ENCODE data around the gene SLC39A2. TPM values are rescaled to one million over a fixed set of nuclear protein-coding genes. Genes with fewer than 3 reads are reported as not detected.
"Not testable (repeated sequence)": the region's sequence is repeated elsewhere in the genome, so short reads cannot be mapped to it uniquely, and the experiment has no call there.

The SLC39A2 gene
- total RNA-seq (under 1 TPM in 1 of 2 experiments, not detected in 1; 0.16 TPM), polyA plus RNA-seq (not detected)

DNA sequence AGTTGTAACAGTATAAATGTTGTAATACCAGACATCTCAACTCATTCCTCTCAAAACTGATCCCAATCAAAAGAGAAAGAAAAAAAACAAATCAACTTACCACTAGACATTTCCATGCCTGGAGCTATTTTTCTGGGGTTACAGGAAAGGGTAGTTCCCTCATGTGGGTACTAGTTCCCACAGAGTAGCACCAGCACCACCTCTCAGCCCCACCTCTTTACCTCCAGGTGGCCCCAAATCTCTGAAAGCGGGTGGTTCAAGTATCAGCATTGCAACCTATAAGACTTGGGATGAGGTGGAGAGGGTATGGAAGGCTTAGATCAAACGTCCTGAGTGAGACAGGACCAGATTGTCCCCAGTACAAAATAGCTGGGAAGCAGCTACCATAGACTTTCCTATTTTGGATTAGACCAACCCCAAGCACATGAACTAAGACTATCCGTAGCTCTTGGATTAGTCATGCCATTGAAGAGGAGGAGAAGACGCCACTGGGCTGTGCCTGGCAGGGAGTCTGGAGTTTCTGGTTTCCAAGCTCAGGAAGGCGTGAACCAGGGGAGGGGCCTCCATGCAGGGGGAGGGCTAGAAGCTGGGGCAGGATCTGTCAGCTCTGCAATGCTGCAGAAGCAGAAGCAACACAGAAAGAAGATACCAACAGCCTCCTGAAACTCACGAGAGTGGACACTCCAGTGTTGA, at the start of gene SLC39A2:
TSS of gene SLC39A2 (plus strand) at position 620 of the 693 bp plus-strand sequence. CDS start 154 bp downstream, outside the sequence.
- peaks cover 0 to 2% of the 10 kb centered on the region in 2 donors for H3K27me3 Mint-ChIP-seq
- H3K9me3 Mint-ChIP-seq = no peaks in the 10 kb centered on the region
- no peak for DNase-seq
- Histone ChIP-seq H3K4me3 (ENCODE audit: low read length) (no peak within 1 kb of the TSS), H3K27me3 (ENCODE audit: insufficient read depth, low read length, poor library complexity, severe bottlenecking) (no peaks in the 10 kb centered on the region), H3K9me3 (ENCODE audit: low read length) (no peaks in the 10 kb centered on the region), H3K4me1 (ENCODE audit: insufficient read depth, low read length) (peaks cover 7% of the 10 kb centered on the region), H3K36me3 (ENCODE audit: insufficient read depth, low read length) (peaks cover 27% of the 10 kb centered on the region), H3K27ac (ENCODE audit: low read depth, low read length) (no peak within 1 kb of the TSS)
- H3K36me3 Mint-ChIP-seq = peaks cover 4 to 39% (median 27%) of the 10 kb centered on the region in 3 donors
- H3K4me3 Mint-ChIP-seq = no peak within 1 kb of the TSS
- ChIA-PET CTCF (interaction anchor here (1.1 to 3.5 kb wide), 3 partner anchors 9 to 27 kb away, joined by 5 to 17 read pairs (median 15); no protein-coding TSS in a partner anchor), POLR2A (no interaction called here)
- H3K4me1 Mint-ChIP-seq = peaks cover 0 to 1% (median 0%) of the 10 kb centered on the region in 3 donors
- H3K27ac Mint-ChIP-seq = peak within 1 kb of the TSS in 4 of 8 donors; percentile 24 to 85 (median 30)

DNA sequence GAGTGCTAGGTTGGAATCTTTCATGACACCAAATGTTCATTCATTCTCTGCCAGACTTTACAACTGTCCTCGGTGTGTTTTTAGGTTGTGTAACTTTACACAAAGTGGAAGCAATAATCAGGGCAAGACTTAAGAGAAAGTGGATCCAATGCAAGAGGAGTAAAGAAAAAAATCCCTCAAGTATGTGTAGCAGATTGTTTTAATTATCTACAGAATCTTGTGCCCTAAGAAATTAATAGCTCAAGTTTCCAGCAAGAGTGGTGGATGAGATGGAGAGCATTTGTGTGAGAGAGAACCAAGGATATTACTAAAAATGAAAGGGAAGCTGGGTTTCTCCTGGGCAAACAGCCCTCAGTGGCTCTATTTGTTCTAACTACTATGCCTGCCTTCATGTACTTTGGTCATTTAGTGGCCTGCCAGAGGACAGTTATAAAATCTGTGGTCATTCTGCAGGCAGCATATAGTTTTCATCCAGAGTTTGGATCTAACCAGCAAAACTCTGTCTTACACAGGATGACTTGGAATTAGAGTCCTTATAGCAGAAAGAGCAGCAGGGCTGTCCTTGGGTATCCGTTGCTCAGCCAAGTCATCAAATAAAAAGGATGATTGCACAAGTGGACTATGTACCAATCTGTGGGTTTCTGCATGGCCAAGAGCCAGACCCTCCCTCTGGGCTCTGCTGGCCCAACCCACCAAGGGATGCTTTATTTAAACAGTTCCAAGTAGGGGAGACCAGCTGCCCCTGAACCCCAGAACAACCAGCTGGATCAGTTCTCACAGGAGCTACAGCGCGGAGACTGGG, 44.2 kb upstream of the SLC39A2 start, which contains the start of gene RNASE2:
TSS of gene RNASE2 (plus strand) at position 752 of the 802 bp plus-strand sequence. CDS start 285 bp downstream, outside the sequence.
- H3K4me1 ChIP-seq (ENCODE audit: insufficient read depth, low read length); H3K27ac Mint-ChIP-seq; H3K27ac ChIP-seq (ENCODE audit: low read depth, low read length); H3K9me3 Mint-ChIP-seq; H3K36me3 ChIP-seq (ENCODE audit: insufficient read depth, low read length); CTCF ChIA-PET; H3K9me3 ChIP-seq (ENCODE audit: low read length); POLR2A ChIA-PET; H3K27me3 ChIP-seq (ENCODE audit: insufficient read depth, low read length, poor library complexity, severe bottlenecking); H3K36me3 Mint-ChIP-seq; DNase-seq; H3K4me3 ChIP-seq (ENCODE audit: low read length); H3K4me3 Mint-ChIP-seq: not testable (repeated sequence)
- Mint-ChIP-seq H3K4me1 (peaks cover 0 to 13% (median 7%) of the 10 kb centered on the region in 3 donors), H3K27me3 (peaks cover 17 to 61% of the 10 kb centered on the region in 2 donors)

GRCh38 chr14:20955538-20955873, 43.6 kb upstream of the SLC39A2 start:
- H3K4me3 ChIP-seq (ENCODE audit: low read length); H3K4me3 Mint-ChIP-seq; DNase-seq; H3K9me3 ChIP-seq (ENCODE audit: low read length); H3K27ac ChIP-seq (ENCODE audit: low read depth, low read length); H3K9me3 Mint-ChIP-seq; H3K36me3 Mint-ChIP-seq; POLR2A ChIA-PET; H3K27me3 ChIP-seq (ENCODE audit: insufficient read depth, low read length, poor library complexity, severe bottlenecking); CTCF ChIA-PET; H3K4me1 ChIP-seq (ENCODE audit: insufficient read depth, low read length); H3K36me3 ChIP-seq (ENCODE audit: insufficient read depth, low read length); H3K27ac Mint-ChIP-seq: not testable (repeated sequence)
- Mint-ChIP-seq H3K4me1 (peaks cover under 1 to 15% (median 9%) of the 10 kb centered on the region in 3 donors), H3K27me3 (peaks cover 17 to 57% of the 10 kb centered on the region in 2 donors)

DNA sequence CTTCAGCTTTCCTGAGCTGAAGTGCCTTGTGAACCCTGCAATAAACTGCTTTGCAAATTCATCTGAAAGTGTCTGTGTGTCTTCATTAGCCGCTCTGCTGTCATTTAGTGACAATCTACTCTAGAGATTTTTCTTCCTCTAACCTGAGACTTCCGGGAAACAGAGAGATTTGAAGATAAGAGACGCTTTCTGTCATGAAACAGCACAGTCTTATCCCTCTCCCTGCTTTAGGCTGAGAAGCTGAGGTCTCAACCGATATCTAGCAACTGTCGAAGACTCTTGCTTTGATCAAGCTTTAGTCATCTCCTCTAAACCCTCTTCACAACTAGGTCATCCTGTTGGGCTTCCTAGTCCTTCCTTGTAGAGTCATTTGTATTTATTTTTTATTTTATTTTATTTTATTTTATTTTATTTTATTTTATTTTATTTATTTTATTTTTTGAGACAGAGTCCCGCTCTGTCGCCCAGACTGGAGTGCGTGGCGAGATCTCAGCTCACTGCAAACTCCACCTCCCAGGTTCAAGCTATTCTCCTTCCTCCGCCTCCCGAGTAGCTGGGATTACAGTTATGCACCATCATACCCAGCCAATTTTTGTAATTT, 42.6 kb upstream of the SLC39A2 start:
- Mint-ChIP-seq H3K36me3 (no peaks in the 10 kb centered on the region), H3K4me3 (no peak overlapping the region), H3K4me1 (peaks cover 7 to 25% (median 18%) of the 10 kb centered on the region in 3 donors), H3K27ac (no peak overlapping the region), H3K9me3 (no peaks in the 10 kb centered on the region), H3K27me3 (peaks cover 14 to 51% of the 10 kb centered on the region in 2 donors)
- POLR2A ChIA-PET = no interaction called here
- Histone ChIP-seq H3K9me3 (ENCODE audit: low read length) (no peaks in the 10 kb centered on the region), H3K36me3 (ENCODE audit: insufficient read depth, low read length) (no peaks in the 10 kb centered on the region), H3K27ac (ENCODE audit: low read depth, low read length) (no peak overlapping the region), H3K4me1 (ENCODE audit: insufficient read depth, low read length) (peaks cover 5% of the 10 kb centered on the region), H3K4me3 (ENCODE audit: low read length) (no peak overlapping the region), H3K27me3 (ENCODE audit: insufficient read depth, low read length, poor library complexity, severe bottlenecking) (no peaks in the 10 kb centered on the region)
- DNase-seq = peak in 1 of 5 donors; percentile 11
- CTCF ChIA-PET = interaction anchor here (1.6 kb wide), 1 partner anchor 14 kb away, joined by 6 read pairs; no protein-coding TSS in a partner anchor

DNA sequence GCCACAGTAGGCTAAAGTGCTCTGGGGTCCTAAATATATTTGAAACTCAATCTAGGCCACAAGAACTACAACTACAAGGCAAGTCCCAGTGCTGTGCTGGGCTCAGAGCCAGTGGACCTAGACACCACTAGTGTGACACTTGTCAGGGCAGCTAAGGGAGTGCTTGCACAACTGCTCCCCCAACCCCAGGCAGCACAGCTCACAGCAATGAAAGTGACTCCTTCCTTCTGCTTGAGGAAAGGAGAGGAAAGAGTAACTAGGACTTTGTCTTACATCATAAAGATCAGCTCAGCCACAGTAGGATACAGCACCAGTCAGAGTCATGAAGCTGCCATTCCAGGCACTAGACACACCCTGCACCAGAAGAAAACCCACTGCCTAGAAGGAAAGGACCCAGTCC, 40.1 kb upstream of the SLC39A2 start:
- H3K4me1 ChIP-seq (ENCODE audit: insufficient read depth, low read length); POLR2A ChIA-PET; H3K27me3 ChIP-seq (ENCODE audit: insufficient read depth, low read length, poor library complexity, severe bottlenecking); H3K27ac ChIP-seq (ENCODE audit: low read depth, low read length); DNase-seq; H3K36me3 Mint-ChIP-seq; H3K4me3 ChIP-seq (ENCODE audit: low read length); H3K36me3 ChIP-seq (ENCODE audit: insufficient read depth, low read length); H3K4me3 Mint-ChIP-seq; H3K9me3 ChIP-seq (ENCODE audit: low read length); H3K27ac Mint-ChIP-seq; H3K9me3 Mint-ChIP-seq: not testable (repeated sequence)
- H3K27me3 Mint-ChIP-seq = peaks cover 11 to 50% of the 10 kb centered on the region in 2 donors
- H3K4me1 Mint-ChIP-seq = peaks cover 9 to 28% (median 21%) of the 10 kb centered on the region in 3 donors
- CTCF ChIA-PET = interaction anchor here (4.9 kb wide), 1 partner anchor 13 kb away, joined by 52 read pairs; no protein-coding TSS in a partner anchor

DNA sequence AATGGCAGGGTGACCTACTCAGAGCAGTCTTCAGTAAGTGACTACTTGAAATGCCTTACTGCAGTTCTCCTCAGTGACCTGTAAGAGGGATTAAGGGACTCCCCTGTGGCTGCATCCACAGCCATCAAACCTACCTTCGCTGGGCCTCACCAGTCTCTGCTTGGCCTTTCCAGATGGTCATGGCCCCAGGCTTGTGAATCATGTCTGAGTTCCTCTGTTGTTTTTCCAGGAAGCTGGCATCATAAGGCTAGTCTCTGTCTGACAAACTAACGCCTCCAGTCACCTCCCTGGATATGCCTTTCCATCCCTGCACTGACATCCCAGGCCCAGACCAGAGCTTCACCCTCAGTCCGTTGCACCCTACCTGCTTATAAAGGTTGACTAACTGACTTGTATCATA, 29.8 kb upstream of the SLC39A2 start:
- Histone ChIP-seq H3K4me3 (ENCODE audit: low read length) (no peak overlapping the region), H3K36me3 (ENCODE audit: insufficient read depth, low read length) (no peaks in the 10 kb centered on the region), H3K9me3 (ENCODE audit: low read length) (no peaks in the 10 kb centered on the region), H3K4me1 (ENCODE audit: insufficient read depth, low read length) (peaks cover 6% of the 10 kb centered on the region), H3K27ac (ENCODE audit: low read depth, low read length) (no peak overlapping the region), H3K27me3 (ENCODE audit: insufficient read depth, low read length, poor library complexity, severe bottlenecking) (no peaks in the 10 kb centered on the region)
- Mint-ChIP-seq H3K27me3 (peaks cover 39 to 61% of the 10 kb centered on the region in 2 donors), H3K36me3 (peaks cover 0 to 2% (median 0%) of the 10 kb centered on the region in 3 donors), H3K4me1 (peaks cover 13 to 17% (median 14%) of the 10 kb centered on the region in 3 donors), H3K4me3 (no peak overlapping the region), H3K9me3 (no peaks in the 10 kb centered on the region), H3K27ac (no peak overlapping the region)
- DNase-seq = no peak
- ChIA-PET CTCF (interaction anchor here (3.8 kb wide), 1 partner anchor 13 kb away, joined by 41 read pairs; no protein-coding TSS in a partner anchor), POLR2A (no interaction called here)

DNA sequence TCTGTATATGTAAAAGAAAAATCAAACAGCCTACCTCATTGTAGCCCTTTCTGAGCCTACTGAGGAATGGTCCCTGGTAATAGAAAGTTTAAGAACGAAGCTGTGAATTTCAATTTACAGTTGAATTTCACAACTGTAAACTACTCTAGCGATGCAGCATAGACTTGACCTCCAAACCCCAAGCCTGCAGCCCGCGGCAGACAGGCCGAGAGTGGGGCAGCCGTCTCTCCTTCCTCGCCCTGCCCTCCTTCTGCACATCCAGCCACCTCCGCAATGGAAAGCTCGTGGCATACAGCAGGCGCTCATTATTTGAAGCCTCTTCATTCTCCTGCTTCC, 28.5 kb upstream of the SLC39A2 start:
- Mint-ChIP-seq H3K27ac (peak overlapping the region in 2 of 8 donors; percentile 43 to 76), H3K27me3 (peaks cover 32 to 49% of the 10 kb centered on the region in 2 donors), H3K4me3 (peak overlapping the region; percentile 89 to 95 (median 93)), H3K9me3 (no peaks in the 10 kb centered on the region), H3K4me1 (peaks cover 13 to 17% (median 14%) of the 10 kb centered on the region in 3 donors), H3K36me3 (peaks cover 0 to 2% (median 0%) of the 10 kb centered on the region in 3 donors)
- Histone ChIP-seq H3K27me3 (ENCODE audit: insufficient read depth, low read length, poor library complexity, severe bottlenecking) (no peaks in the 10 kb centered on the region), H3K36me3 (ENCODE audit: insufficient read depth, low read length) (no peaks in the 10 kb centered on the region), H3K4me3 (ENCODE audit: low read length) (peak overlapping the region; percentile 91), H3K27ac (ENCODE audit: low read depth, low read length) (no peak overlapping the region), H3K4me1 (ENCODE audit: insufficient read depth, low read length) (peaks cover 6% of the 10 kb centered on the region), H3K9me3 (ENCODE audit: low read length) (no peaks in the 10 kb centered on the region)
- ChIA-PET POLR2A (no interaction called here), CTCF (interaction anchor here (0.7 to 3.8 kb wide), 33 partner anchors 8 to 566 kb away, joined by 3 to 52 read pairs (median 3); partner anchors contain the start of genes RNASE6, RNASE8 and SLC39A2)
- DNase-seq = no peak

All from CD8-positive, alpha-beta memory T cell (primary cell).